ENCODE measurements around the gene PLCD3.

GRCh38 chr17:45129940-45130680 lies 2.2 kb downstream of the PLCD3 start:
- TF ChIP-seq YY1 (IDR thresholded peaks at IDR 0.05; ENCODE audit: insufficient read depth, insufficient read length) (no peak), ZNF274 (IDR thresholded peaks at IDR 0.05; ENCODE audit: low read depth, low read length) (no peak)

All from NT2/D1 (cell line).